Measurements from ENCODE around the gene LDLRAD1.

The LDLRAD1 gene

DNA sequence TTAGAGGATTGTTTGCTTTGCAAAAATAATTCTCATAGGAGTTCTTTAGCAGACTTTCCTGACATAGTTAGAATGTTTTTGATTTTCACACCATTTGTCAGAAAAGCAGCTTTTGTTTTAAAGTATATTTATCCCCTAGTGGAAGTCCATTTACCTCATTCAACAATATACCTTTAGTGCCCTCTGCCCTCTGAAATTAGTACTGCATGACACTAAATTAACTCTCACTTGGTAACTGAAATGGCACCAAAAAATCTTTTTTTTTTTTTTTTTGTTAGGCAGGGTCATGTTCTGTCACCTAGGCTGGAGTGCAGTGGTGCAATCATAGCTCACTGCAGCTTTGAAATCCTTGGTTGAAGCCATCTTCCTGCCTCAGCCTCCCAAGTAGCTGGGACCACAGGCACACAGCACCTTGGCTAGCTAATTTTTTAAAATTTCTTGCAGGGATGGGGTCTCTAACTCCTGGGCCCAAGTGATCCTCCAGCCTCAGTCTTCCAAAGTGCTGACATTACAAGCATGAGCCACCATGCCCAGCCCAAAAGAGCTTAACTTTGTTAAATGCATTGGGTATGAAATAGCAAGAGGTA, 58.2 kb downstream of the LDLRAD1 start:
- Mint-ChIP-seq H3K4me3 (no peak overlapping the region), H3K4me1 (no peaks in the 10 kb centered on the region), H3K27me3 (no peaks in the 10 kb centered on the region), H3K36me3 (peaks cover 35% of the 10 kb centered on the region), H3K9me3 (no peaks in the 10 kb centered on the region), H3K27ac (no peak overlapping the region)
- no peak for ATAC-seq

Measured in stimulated activated memory B cell treated with anti-CD40 and anti-IgM and Interleukin-4, amounts not matched to agents 10 μg/mL and 1 μg/mL and 100 μg/mL, for 72 hours (primary cell).